ENCODE data around the gene MIPOL1.

The MIPOL1 gene

GRCh38 chr14:37594971-37595808, 397.5 kb downstream of the MIPOL1 start, which contains the start of the genes FOXA1 and TTC6:
TSS of gene FOXA1 (minus strand) at chr14:37595249. CDS start at chr14:37594972, 277 bp downstream.
TSS of gene TTC6 (plus strand) at chr14:37595629. CDS start at chr14:37622065, 26,436 bp downstream.
- under 1% methylated on average over 92 of the region's 92 CpGs for WGBS
- Histone ChIP-seq H3K27me3 (ENCODE audit: insufficient read depth, low read length) (peaks cover 99% of the 10 kb centered on the region), H3K36me3 (ENCODE audit: insufficient read depth, low read length) (no peaks in the 10 kb centered on the region), H3K9me3 (ENCODE audit: insufficient read depth, low read depth, low read length) (no peaks in the 10 kb centered on the region), H3K27ac (ENCODE audit: low read depth, low read length) (no peak within 1 kb of the TSS), H3K9ac (ENCODE audit: low read depth, low read length) (no peak within 1 kb of the TSS), H3K4me3 (ENCODE audit: low read length) (peak within 1 kb of the TSS; percentile 48), H3K4me1 (ENCODE audit: insufficient read depth, low read length) (peaks cover 13% of the 10 kb centered on the region; the same call in 1 of the 2 replicates)

- H3K4me1 ChIP-seq (ENCODE audit: insufficient read depth, low read length), result peaks cover 18% of the 10 kb centered on the region; the same call in 1 of the 2 replicates
- WGBS, result 2% methylated on average over 43 of the region's 46 CpGs
- H3K36me3 ChIP-seq (ENCODE audit: insufficient read depth, low read length), result no peaks in the 10 kb centered on the region
- H3K4me3 ChIP-seq (ENCODE audit: low read length), result peak overlapping the region; percentile 48
- H3K9me3 ChIP-seq (ENCODE audit: insufficient read depth, low read depth, low read length), result no peaks in the 10 kb centered on the region
- peaks cover 99% of the 10 kb centered on the region for H3K27me3 ChIP-seq (ENCODE audit: insufficient read depth, low read length)
- no peak overlapping the region for H3K9ac ChIP-seq (ENCODE audit: low read depth, low read length)
- no peak overlapping the region for H3K27ac ChIP-seq (ENCODE audit: low read depth, low read length)
Observed at GRCh38 chr14:37595809-37596621, 398.3 kb downstream of the MIPOL1 start.

DNA sequence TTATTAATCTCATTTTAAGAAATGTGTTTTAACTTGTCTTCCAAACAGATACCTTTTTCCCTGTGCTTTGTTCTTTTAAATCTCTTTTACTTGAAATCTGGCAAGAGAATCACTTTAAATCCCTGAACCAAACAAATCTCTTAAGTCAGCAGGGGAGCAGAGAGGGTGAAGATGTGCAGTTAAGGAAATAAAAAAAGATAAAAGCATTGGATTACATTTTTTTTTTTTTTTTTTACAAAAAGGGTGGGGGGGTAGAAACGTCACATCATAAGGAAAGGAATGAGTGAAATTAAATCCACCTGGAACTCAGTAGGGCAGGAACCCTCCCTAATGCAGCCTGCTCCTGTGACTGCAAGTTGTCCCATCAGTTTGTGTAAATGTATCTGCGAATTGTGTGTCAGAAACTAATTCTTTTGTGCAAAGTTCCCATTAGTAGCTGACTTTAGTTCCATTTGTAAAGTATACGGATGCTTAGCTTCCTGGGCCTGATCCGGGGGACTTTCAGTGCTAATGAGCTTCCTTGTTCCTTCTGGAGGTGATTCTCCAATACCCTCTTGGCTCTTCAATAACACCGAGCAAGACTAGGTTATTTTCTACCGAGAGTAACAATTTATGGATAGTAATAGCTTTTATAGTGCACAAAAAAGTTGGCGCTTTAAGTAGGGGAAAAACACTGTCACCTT, 399.2 kb downstream of the MIPOL1 start:
- Histone ChIP-seq H3K9ac (ENCODE audit: low read depth, low read length) (no peak overlapping the region), H3K27ac (ENCODE audit: low read depth, low read length) (no peak overlapping the region), H3K4me3 (ENCODE audit: low read length) (no peak overlapping the region; the same call in 1 of the 2 replicates), H3K27me3 (ENCODE audit: insufficient read depth, low read length) (peaks cover 99% of the 10 kb centered on the region), H3K9me3 (ENCODE audit: insufficient read depth, low read depth, low read length) (no peaks in the 10 kb centered on the region), H3K4me1 (ENCODE audit: insufficient read depth, low read length) (peaks cover 18% of the 10 kb centered on the region; the same call in 1 of the 2 replicates), H3K36me3 (ENCODE audit: insufficient read depth, low read length) (no peaks in the 10 kb centered on the region)
- 21% methylated on average over 5 of the region's 7 CpGs for whole genome bisulfite sequencing

- H3K9ac ChIP-seq (ENCODE audit: low read depth, low read length), result no peak overlapping the region
- H3K9me3 ChIP-seq (ENCODE audit: insufficient read depth, low read depth, low read length), result no peaks in the 10 kb centered on the region
- peaks cover 99% of the 10 kb centered on the region for H3K27me3 ChIP-seq (ENCODE audit: insufficient read depth, low read length)
- peaks cover 18% of the 10 kb centered on the region; the same call in 1 of the 2 replicates for H3K4me1 ChIP-seq (ENCODE audit: insufficient read depth, low read length)
- no peak overlapping the region for H3K27ac ChIP-seq (ENCODE audit: low read depth, low read length)
- H3K36me3 ChIP-seq (ENCODE audit: insufficient read depth, low read length), result no peaks in the 10 kb centered on the region
- H3K4me3 ChIP-seq (ENCODE audit: low read length), result peak overlapping the region; percentile 44; the same call in 1 of the 2 replicates
- WGBS, result 2% methylated on average over 20 of the region's 20 CpGs
Observed at GRCh38 chr14:37597538-37597913, 399.8 kb downstream of the MIPOL1 start.

GRCh38 chr14:37597914-37598746, 400.4 kb downstream of the MIPOL1 start:
- Histone ChIP-seq H3K27ac (ENCODE audit: low read depth, low read length) (no peak overlapping the region), H3K4me1 (ENCODE audit: insufficient read depth, low read length) (peaks cover 18% of the 10 kb centered on the region; the same call in 1 of the 2 replicates), H3K27me3 (ENCODE audit: insufficient read depth, low read length) (peaks cover 99% of the 10 kb centered on the region), H3K4me3 (ENCODE audit: low read length) (peak overlapping the region; percentile 44), H3K36me3 (ENCODE audit: insufficient read depth, low read length) (no peaks in the 10 kb centered on the region), H3K9me3 (ENCODE audit: insufficient read depth, low read depth, low read length) (no peaks in the 10 kb centered on the region), H3K9ac (ENCODE audit: low read depth, low read length) (no peak overlapping the region)
- WGBS, result 3% methylated on average over 50 of the region's 50 CpGs

- peaks cover 99% of the 10 kb centered on the region for H3K27me3 ChIP-seq (ENCODE audit: insufficient read depth, low read length)
- no peaks in the 10 kb centered on the region for H3K36me3 ChIP-seq (ENCODE audit: insufficient read depth, low read length)
- no peaks in the 10 kb centered on the region for H3K9me3 ChIP-seq (ENCODE audit: insufficient read depth, low read depth, low read length)
- H3K4me3 ChIP-seq (ENCODE audit: low read length), result peak overlapping the region; percentile 45
- 6% methylated on average over 34 of the region's 36 CpGs for WGBS
- H3K4me1 ChIP-seq (ENCODE audit: insufficient read depth, low read length), result peaks cover 17% of the 10 kb centered on the region; the same call in 1 of the 2 replicates
- H3K9ac ChIP-seq (ENCODE audit: low read depth, low read length), result no peak overlapping the region
- H3K27ac ChIP-seq (ENCODE audit: low read depth, low read length), result no peak overlapping the region
Observed at GRCh38 chr14:37598747-37599506, 401.2 kb downstream of the MIPOL1 start.

GRCh38 chr14:37599507-37600368, 402.0 kb downstream of the MIPOL1 start:
- Histone ChIP-seq H3K9me3 (ENCODE audit: insufficient read depth, low read depth, low read length) (no peaks in the 10 kb centered on the region), H3K36me3 (ENCODE audit: insufficient read depth, low read length) (no peaks in the 10 kb centered on the region), H3K4me3 (ENCODE audit: low read length) (peak overlapping the region; percentile 45), H3K4me1 (ENCODE audit: insufficient read depth, low read length) (peaks cover 15% of the 10 kb centered on the region; the same call in 1 of the 2 replicates), H3K27ac (ENCODE audit: low read depth, low read length) (no peak overlapping the region), H3K27me3 (ENCODE audit: insufficient read depth, low read length) (peaks cover 99% of the 10 kb centered on the region), H3K9ac (ENCODE audit: low read depth, low read length) (no peak overlapping the region)
- under 1% methylated on average over 57 of the region's 57 CpGs for WGBS

DNA sequence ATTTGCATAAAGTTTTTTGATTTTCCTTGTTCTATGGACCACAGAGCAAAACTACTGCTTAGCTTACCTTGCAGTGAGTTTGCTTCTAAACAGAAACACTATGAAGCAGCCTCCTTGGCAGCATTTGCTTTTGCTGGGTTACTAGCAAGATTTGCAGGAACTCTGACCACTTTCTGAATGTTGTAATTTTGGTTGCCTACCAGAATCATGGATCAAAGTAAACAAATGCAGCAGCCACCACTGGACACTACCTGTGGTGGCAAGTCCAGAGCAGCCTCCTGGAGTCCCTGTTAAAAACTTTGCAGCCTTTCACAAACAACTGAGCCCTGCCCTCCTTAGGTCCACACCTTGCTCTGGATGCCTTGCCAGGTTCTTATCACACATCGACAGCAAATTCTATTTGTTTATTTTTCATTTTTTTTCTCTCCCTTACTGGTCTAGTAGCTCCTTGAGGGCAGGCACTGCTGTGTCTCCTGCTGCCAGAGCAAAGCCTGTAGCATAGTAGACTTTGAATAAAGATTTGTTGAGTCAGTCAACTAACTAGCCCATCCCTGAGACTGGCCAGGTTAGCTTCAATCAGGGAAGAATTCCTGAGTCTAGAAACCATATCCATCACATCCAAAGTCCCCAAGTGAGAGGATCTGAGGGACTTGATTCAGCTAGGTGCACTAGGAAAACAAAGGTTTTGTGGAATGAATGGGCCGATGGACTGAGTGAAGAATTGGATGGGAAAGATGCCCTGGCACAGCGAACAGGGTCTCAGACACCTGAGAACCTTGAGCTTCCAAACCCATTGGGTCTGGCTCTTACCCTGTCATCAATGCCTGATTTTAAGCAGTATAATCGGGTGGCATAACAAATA, 403.4 kb downstream of the MIPOL1 start:
- H3K4me3 ChIP-seq (ENCODE audit: low read length), result no peak overlapping the region
- H3K27me3 ChIP-seq (ENCODE audit: insufficient read depth, low read length), result peaks cover 100% of the 10 kb centered on the region
- no peak overlapping the region for H3K27ac ChIP-seq (ENCODE audit: low read depth, low read length)
- no peaks in the 10 kb centered on the region for H3K9me3 ChIP-seq (ENCODE audit: insufficient read depth, low read depth, low read length)
- peaks cover 15% of the 10 kb centered on the region; the same call in 1 of the 2 replicates for H3K4me1 ChIP-seq (ENCODE audit: insufficient read depth, low read length)
- H3K36me3 ChIP-seq (ENCODE audit: insufficient read depth, low read length), result no peaks in the 10 kb centered on the region
- no peak overlapping the region for H3K9ac ChIP-seq (ENCODE audit: low read depth, low read length)
- WGBS, result 92% methylated on average over 4 of the region's 4 CpGs

All from HUES64 (cell line).